Esophagus muscularis mucosa (tissue), 4 donors: ENCODE measurements around the gene CD28. TPM values are rescaled to one million over a fixed set of nuclear protein-coding genes. Genes with fewer than 3 reads are reported as not detected.

Experiments used
- DNase-seq: peaks from one replicate; pipeline ENCODE4 v3.0.0-alpha.2; 2017; ENCODE audit errors: extremely low spot score
- H3K27ac ChIP-seq, 4 donors: fragments of 200-600 bp; sonication (generic); replicated peaks in 1 of 4; 1 replicate in 3 of 4; 2 replicates in 1 of 4; pipeline ENCODE4 v1.5.1; 2016 to 2019; ENCODE audit warnings: mild to moderate bottlenecking in 1 of 4
- H3K27me3 ChIP-seq, 4 donors: fragments of 200-600 bp; sonication (generic); one replicate each; pipeline versions ENCODE4 v1.5.1 to v1.6.0; 2016 to 2019
- H3K36me3 ChIP-seq, 4 donors: fragments of 200-600 bp; sonication (generic); one replicate each; pipeline ENCODE4 v1.5.1; 2016 to 2019
- H3K4me1 ChIP-seq, 4 donors: fragments of 200-600 bp; sonication (generic); one replicate each; pipeline ENCODE4 v1.5.1; 2016 to 2019
- H3K4me3 ChIP-seq, 4 donors: fragments of 200-600 bp; sonication (generic); 1 replicate in 2 of 4; 2 replicates in 2 of 4; pipeline ENCODE4 v1.5.1; 2016 to 2019; ENCODE audit warnings: mild to moderate bottlenecking in 4 of 4, moderate library complexity in 1 of 4
- H3K9me3 ChIP-seq, 4 donors: fragments of 200-600 bp; sonication (generic); 1 replicate in 3 of 4; 2 replicates in 1 of 4; pipeline ENCODE4 v1.5.1; 2016 to 2019
- CTCF ChIP-seq, 3 experiments: fragments of 200-600 bp in 2 of 3; fragments of 450-650 bp in 1 of 3; sonication (generic) in 2 of 3; IDR thresholded peaks; one replicate each; pipeline ENCODE4 v1.5.1; 2017 to 2019; ENCODE audit warnings: antibody characterized with exemption in 3 of 3, mild to moderate bottlenecking in 2 of 3, moderate library complexity in 1 of 3
- EP300 ChIP-seq: sonication (generic); formaldehyde crosslinking; IDR thresholded peaks from one replicate; pipeline ENCODE4 v1.6.1; 2017; ENCODE audit warnings: antibody characterized with exemption
- POLR2A ChIP-seq: fragments of 450-650 bp; IDR thresholded peaks from one replicate; pipeline ENCODE4 v1.6.1; 2017; ENCODE audit warnings: antibody characterized with exemption, moderate library complexity, mild to moderate bottlenecking, low read depth
- POLR2AphosphoS5 ChIP-seq, 2 donors: sonication (generic); formaldehyde crosslinking; IDR thresholded peaks; one replicate each; pipeline ENCODE4 v1.6.1; 2017; ENCODE audit warnings: antibody characterized with exemption in 2 of 2
- WGBS: methylation state at CpG from one replicate; pipeline ENCODE4 v1.1.5; 2018; 5-methylcytosine and 5-hydroxymethylcytosine counted together
- intact Hi-C: fragments of 100-400 bp; cut with DNase I; formaldehyde crosslinking; loops from one replicate; pipeline ENCODE4 v1.15.1; 2023
- total RNA-seq, 4 donors: library from RNA; depleted of rRNA; stranded (reverse); fragments of >200 nt; gene quantifications; one replicate each; pipeline versions ENCODE4 v1.1.0 to v1.2.1, GENCODE V29; 2016

The CD28 gene
- total RNA-seq, 4 donors from 2014 or later, result under 0.01 to 2.2 (median 0.28) TPM

GRCh38 chr2:203763938-203764664 is 57.7 kb downstream of the CD28 start:
- Histone ChIP-seq H3K4me3 (no peak overlapping the region), H3K27ac (no peak overlapping the region), H3K36me3 (no peaks in the 10 kb centered on the region), H3K27me3 (no peaks in the 10 kb centered on the region), H3K9me3 (no peaks in the 10 kb centered on the region), H3K4me1 (peaks cover 0 to 10% (median 8%) of the 10 kb centered on the region in 4 donors)
- intact Hi-C loops, result no loop called here
- TF ChIP-seq EP300, result no peak
- TF ChIP-seq POLR2A, result no peak
- TF ChIP-seq POLR2AphosphoS5 (IDR thresholded peaks at IDR 0.05), result no peak
- TF ChIP-seq CTCF (IDR thresholded peaks at IDR 0.05), result no peak
- 61% methylated on average over 6 of the region's 10 CpGs for WGBS
- DNase-seq, result no peak

GRCh38 chr2:203772456-203773165 is 66.2 kb downstream of the CD28 start:
- no peak overlapping the region for H3K4me3 ChIP-seq
- H3K27ac ChIP-seq, result no peak overlapping the region
- no peaks in the 10 kb centered on the region for H3K4me1 ChIP-seq
- TF ChIP-seq EP300 (no peak), CTCF (IDR thresholded peaks at IDR 0.05) (no peak), POLR2A (no peak), POLR2AphosphoS5 (IDR thresholded peaks at IDR 0.05) (no peak)
- intact Hi-C loops, result no loop called here
- H3K27me3 ChIP-seq, result no peaks in the 10 kb centered on the region
- H3K9me3 ChIP-seq, result no peaks in the 10 kb centered on the region
- no peaks in the 10 kb centered on the region for H3K36me3 ChIP-seq
- WGBS, result 82% methylated on average over 4 of the region's 4 CpGs
- no peak for DNase-seq

GRCh38 chr2:203774760-203775159 is 68.3 kb downstream of the CD28 start:
- Histone ChIP-seq H3K27me3 (no peaks in the 10 kb centered on the region), H3K4me3 (no peak overlapping the region), H3K4me1 (no peaks in the 10 kb centered on the region), H3K9me3 (no peaks in the 10 kb centered on the region), H3K36me3 (no peaks in the 10 kb centered on the region), H3K27ac (no peak overlapping the region)
- DNase-seq, result no peak
- TF ChIP-seq POLR2AphosphoS5 (IDR thresholded peaks at IDR 0.05), result no peak
- no peak for TF ChIP-seq EP300
- TF ChIP-seq CTCF (IDR thresholded peaks at IDR 0.05), result no peak
- TF ChIP-seq POLR2A, result no peak
- 79% methylated on average over 9 of the region's 9 CpGs for WGBS
- intact Hi-C loops, result no loop called here

- Histone ChIP-seq H3K27ac (no peak overlapping the region), H3K36me3 (no peaks in the 10 kb centered on the region), H3K27me3 (no peaks in the 10 kb centered on the region), H3K4me1 (no peaks in the 10 kb centered on the region), H3K4me3 (no peak overlapping the region), H3K9me3 (no peaks in the 10 kb centered on the region)
- no peak for DNase-seq
- intact Hi-C loops, result no loop called here
- TF ChIP-seq POLR2AphosphoS5 (IDR thresholded peaks at IDR 0.05), result no peak
- no peak for TF ChIP-seq CTCF (IDR thresholded peaks at IDR 0.05)
- no peak for TF ChIP-seq EP300
- WGBS, result 100% methylated on average over 1 of the region's 1 CpG
These were observed 69.2 kb downstream of the CD28 start for GRCh38 chr2:203775684-203776083.
